Upper lobe of left lung (tissue), 4 donors: ENCODE measurements around the gene CYP2W1.

Experiments
- CTCF ChIP-seq, 6 experiments: fragments of 450-650 bp in 4 of 6; fragments of 200-600 bp in 2 of 6; sonication (generic) in 2 of 6; IDR thresholded peaks; one replicate each; pipeline ENCODE4 v1.5.1; 2016 to 2019; ENCODE audit warnings: antibody characterized with exemption in 6 of 6
- EP300 ChIP-seq, 4 donors: sonication (generic); formaldehyde crosslinking; IDR thresholded peaks; one replicate each; pipeline ENCODE4 v1.5.1; 2017; ENCODE audit warnings: antibody characterized with exemption in 4 of 4, control low read depth in 2 of 4
- POLR2A ChIP-seq, 4 donors: fragments of 450-650 bp; IDR thresholded peaks; one replicate each; pipeline ENCODE4 v1.5.1; 2016 to 2017; ENCODE audit warnings: antibody characterized with exemption in 4 of 4, mild to moderate bottlenecking in 2 of 4
- POLR2AphosphoS5 ChIP-seq, 2 donors: sonication (generic); formaldehyde crosslinking; IDR thresholded peaks; one replicate each; pipeline ENCODE4 v1.5.1; 2017; ENCODE audit warnings: antibody characterized with exemption in 2 of 2

- TF ChIP-seq CTCF (IDR thresholded peaks at IDR 0.05) (no peak), EP300 (IDR thresholded peaks at IDR 0.05) (no peak), POLR2A (IDR thresholded peaks at IDR 0.05) (no peak), POLR2AphosphoS5 (IDR thresholded peaks at IDR 0.05) (no peak)
These were observed 48.9 kb downstream of the CYP2W1 start for GRCh38 chr7:1031716-1032455.
